Measurements from ENCODE around the gene TM9SF3.

DNA sequence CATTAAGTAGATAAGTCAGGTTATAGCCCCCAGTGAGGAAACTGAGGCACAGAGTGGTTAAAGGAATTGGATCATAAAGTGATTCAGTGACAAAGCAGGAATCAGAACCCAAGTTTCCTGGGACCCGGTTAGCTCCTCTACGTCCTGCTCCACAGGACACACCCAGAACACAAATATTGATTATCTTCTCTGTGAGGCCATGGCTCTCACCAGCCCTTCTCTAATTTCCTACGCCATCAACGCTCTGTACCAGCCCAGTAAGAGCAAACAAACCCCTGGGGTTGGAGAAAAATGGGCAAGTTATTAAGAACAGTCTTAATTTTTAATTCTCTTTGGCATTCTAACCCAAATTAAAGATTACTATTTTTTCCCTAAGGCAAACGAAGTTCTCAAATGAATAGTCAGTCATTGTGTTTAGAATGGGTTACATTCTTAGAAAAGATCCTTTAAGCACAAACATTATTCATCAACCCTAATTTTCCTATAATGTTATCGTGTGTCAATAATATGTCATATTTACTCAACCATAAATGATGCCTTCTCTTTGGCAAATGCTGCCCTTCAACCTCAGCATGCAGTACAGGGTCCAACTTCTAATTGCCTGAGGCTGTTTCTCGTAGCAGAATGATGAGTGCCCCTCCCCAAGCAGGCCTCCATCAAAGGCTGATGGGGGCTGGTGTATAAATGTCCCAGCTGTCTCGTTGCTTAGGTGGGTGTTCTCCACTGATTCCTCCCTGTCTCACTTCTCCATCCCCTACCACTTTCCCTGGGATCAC, 25.4 kb upstream of the TM9SF3 start:
- TF ChIP-seq, protein P1, sequence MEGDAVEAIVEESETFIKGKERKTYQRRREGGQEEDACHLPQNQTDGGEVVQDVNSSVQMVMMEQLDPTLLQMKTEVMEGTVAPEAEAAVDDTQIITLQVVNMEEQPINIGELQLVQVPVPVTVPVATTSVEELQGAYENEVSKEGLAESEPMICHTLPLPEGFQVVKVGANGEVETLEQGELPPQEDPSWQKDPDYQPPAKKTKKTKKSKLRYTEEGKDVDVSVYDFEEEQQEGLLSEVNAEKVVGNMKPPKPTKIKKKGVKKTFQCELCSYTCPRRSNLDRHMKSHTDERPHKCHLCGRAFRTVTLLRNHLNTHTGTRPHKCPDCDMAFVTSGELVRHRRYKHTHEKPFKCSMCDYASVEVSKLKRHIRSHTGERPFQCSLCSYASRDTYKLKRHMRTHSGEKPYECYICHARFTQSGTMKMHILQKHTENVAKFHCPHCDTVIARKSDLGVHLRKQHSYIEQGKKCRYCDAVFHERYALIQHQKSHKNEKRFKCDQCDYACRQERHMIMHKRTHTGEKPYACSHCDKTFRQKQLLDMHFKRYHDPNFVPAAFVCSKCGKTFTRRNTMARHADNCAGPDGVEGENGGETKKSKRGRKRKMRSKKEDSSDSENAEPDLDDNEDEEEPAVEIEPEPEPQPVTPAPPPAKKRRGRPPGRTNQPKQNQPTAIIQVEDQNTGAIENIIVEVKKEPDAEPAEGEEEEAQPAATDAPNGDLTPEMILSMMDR (conservative IDR thresholded peaks at IDR 0.05 in 1 of 2, IDR thresholded peaks at IDR 0.05 in 1 of 2; ENCODE audit: low read depth in 1 of 2, low read length in 2 of 2) = no peak
- no peak for TF ChIP-seq EZH2 (IDR thresholded peaks at IDR 0.05; ENCODE audit: low read length, missing control alignments)
